ENCODE measurements around the gene ADD3.

The ADD3 gene

DNA sequence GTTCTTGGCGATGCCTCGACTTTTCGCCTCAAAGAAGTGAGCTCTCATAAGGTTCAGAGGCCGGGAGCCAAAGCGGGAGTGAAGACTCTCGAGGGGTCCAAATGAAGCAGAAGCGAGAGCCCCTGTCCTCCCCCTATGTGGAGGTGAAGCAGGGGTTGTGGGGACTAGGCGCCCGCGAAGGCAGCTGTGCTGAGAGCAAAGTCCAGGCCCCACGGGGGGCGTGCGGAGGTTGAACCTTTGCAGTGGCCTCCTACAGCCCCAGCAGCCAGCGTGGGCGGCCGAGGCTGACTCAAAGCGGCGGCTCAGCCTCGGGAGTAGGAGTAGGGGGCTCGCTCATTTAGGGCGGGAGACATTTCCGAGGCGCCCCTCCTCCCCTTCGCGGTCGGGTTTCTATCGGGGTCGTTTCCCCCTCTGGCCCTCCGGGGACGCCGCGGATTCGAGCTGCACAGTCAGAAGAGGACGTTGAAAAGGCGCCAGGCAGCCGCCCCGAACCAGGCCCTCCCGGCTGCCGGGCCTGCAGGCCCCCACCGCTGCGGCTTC is 553 bp upstream of the ADD3 start:
- H3K36me3 Mint-ChIP-seq, result no peaks in the 10 kb centered on the region
- H3K4me3 Mint-ChIP-seq, result no peak overlapping the region

DNA sequence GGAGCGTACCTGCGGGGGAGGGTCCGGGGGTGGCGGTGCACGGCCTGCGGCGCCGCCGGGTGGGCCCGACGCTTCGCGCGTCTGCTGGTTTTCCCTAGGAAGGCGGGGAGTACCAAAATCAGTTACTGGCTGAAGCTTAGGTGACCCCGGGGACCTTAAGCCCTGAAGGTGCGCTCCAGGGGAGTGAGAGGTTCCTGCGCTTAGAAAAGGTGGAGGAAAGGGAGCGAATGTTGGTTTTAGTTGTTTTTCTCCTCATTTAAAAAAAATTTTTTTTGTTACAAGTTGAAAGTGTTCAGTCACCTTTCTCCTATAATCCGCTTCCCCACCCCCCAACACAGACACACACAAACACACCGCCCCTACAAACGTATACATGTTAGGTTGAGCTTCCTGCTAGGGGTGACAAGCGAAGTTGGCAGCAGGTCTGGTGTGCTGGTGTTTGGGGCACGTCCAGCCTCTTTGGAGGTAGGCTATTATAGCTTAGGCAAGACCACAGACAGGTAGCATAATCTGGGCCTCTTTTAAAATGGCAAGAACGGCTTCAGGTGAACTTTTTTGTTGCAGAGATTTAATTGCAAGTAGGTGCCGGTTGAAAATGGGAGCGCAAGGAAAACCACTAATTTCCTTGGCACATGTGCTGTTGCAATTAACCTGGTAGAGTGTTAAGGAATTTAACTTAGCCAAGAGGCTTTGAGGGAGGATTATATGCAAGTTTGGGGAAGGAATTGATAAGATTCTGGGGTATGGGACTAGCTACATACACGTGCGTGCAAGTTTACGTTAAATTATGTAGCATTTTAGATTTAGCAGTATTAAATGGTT is 945 bp downstream of the ADD3 start:
- Mint-ChIP-seq H3K4me3 (peak overlapping the region; percentile 91), H3K27me3 (no peaks in the 10 kb centered on the region), H3K36me3 (no peaks in the 10 kb centered on the region), H3K27ac (peak overlapping the region; percentile 94), H3K9me3 (ENCODE audit: low read depth) (no peaks in the 10 kb centered on the region), H3K4me1 (ENCODE audit: low read depth) (peaks cover 52% of the 10 kb centered on the region)

More for the DNA sequence above, 553 bp upstream of the ADD3 start:
- H3K4me1 Mint-ChIP-seq (ENCODE audit: low read depth), result peaks cover 44% of the 10 kb centered on the region
- H3K27me3 Mint-ChIP-seq, result no peaks in the 10 kb centered on the region
- no peaks in the 10 kb centered on the region for H3K9me3 Mint-ChIP-seq (ENCODE audit: low read depth)
- no peak overlapping the region for H3K27ac Mint-ChIP-seq

GRCh38 chr10:110009736-110010475 is 2.1 kb downstream of the ADD3 start:
- Mint-ChIP-seq H3K36me3 (no peaks in the 10 kb centered on the region), H3K4me3 (peak overlapping the region; percentile 91), H3K4me1 (ENCODE audit: low read depth) (peaks cover 61% of the 10 kb centered on the region), H3K27ac (peak overlapping the region; percentile 94), H3K9me3 (ENCODE audit: low read depth) (no peaks in the 10 kb centered on the region), H3K27me3 (no peaks in the 10 kb centered on the region)

GRCh38 chr10:110010486-110011378 is 2.9 kb downstream of the ADD3 start:
- Mint-ChIP-seq H3K27ac (peak overlapping the region; percentile 94), H3K4me1 (ENCODE audit: low read depth) (peaks cover 66% of the 10 kb centered on the region), H3K27me3 (no peaks in the 10 kb centered on the region), H3K4me3 (peak overlapping the region; percentile 91), H3K9me3 (ENCODE audit: low read depth) (no peaks in the 10 kb centered on the region), H3K36me3 (no peaks in the 10 kb centered on the region)

DNA sequence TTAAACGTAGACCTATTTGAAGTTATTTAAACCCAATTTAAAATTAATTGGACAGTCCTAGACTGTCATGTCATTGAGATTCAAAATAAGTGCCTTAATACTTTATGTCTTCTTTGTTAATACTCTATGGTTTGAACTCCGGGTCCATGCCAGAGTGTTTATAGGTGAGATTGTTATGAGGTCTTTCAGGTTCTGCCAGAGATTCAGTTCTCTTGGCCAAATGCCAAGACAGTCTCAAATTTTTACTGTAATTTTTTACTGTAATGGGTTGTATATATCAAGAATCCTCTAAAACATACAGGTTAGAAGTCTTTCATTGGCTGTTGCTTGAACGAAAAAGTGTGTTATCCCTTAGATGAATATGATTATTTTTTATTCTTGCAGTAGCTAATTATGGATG is 3.9 kb downstream of the ADD3 start:
- peak overlapping the region; percentile 91 for H3K27ac Mint-ChIP-seq
- H3K36me3 Mint-ChIP-seq, result no peaks in the 10 kb centered on the region
- peaks cover 75% of the 10 kb centered on the region for H3K4me1 Mint-ChIP-seq (ENCODE audit: low read depth)
- no peaks in the 10 kb centered on the region for H3K27me3 Mint-ChIP-seq
- no peaks in the 10 kb centered on the region for H3K9me3 Mint-ChIP-seq (ENCODE audit: low read depth)
- peak overlapping the region; percentile 47 for H3K4me3 Mint-ChIP-seq

GRCh38 chr10:110013630-110014293 is 6.0 kb downstream of the ADD3 start:
- Mint-ChIP-seq H3K4me3 (peak overlapping the region; percentile 64), H3K27ac (peak overlapping the region; percentile 91), H3K27me3 (no peaks in the 10 kb centered on the region), H3K36me3 (no peaks in the 10 kb centered on the region), H3K9me3 (ENCODE audit: low read depth) (no peaks in the 10 kb centered on the region), H3K4me1 (ENCODE audit: low read depth) (peaks cover 93% of the 10 kb centered on the region)

- Mint-ChIP-seq H3K9me3 (ENCODE audit: low read depth) (no peaks in the 10 kb centered on the region), H3K27me3 (no peaks in the 10 kb centered on the region), H3K36me3 (peaks cover 2% of the 10 kb centered on the region), H3K4me3 (peak overlapping the region; percentile 36), H3K27ac (peak overlapping the region; percentile 87), H3K4me1 (ENCODE audit: low read depth) (peaks cover 87% of the 10 kb centered on the region)
These were observed 8.3 kb downstream of the ADD3 start for GRCh38 chr10:110016039-110016438.

GRCh38 chr10:110017052-110017451 is 9.3 kb downstream of the ADD3 start:
- no peaks in the 10 kb centered on the region for H3K9me3 Mint-ChIP-seq (ENCODE audit: low read depth)
- no peaks in the 10 kb centered on the region for H3K27me3 Mint-ChIP-seq
- H3K36me3 Mint-ChIP-seq, result peaks cover 3% of the 10 kb centered on the region
- H3K4me1 Mint-ChIP-seq (ENCODE audit: low read depth), result peaks cover 87% of the 10 kb centered on the region
- peak overlapping the region; percentile 87 for H3K27ac Mint-ChIP-seq
- H3K4me3 Mint-ChIP-seq, result peak overlapping the region; percentile 21

GRCh38 chr10:110017907-110018306 is 10.1 kb downstream of the ADD3 start:
- Mint-ChIP-seq H3K27ac (peak overlapping the region; percentile 82), H3K4me3 (no peak overlapping the region), H3K36me3 (peaks cover 3% of the 10 kb centered on the region), H3K27me3 (no peaks in the 10 kb centered on the region), H3K9me3 (ENCODE audit: low read depth) (no peaks in the 10 kb centered on the region), H3K4me1 (ENCODE audit: low read depth) (peaks cover 84% of the 10 kb centered on the region)

DNA sequence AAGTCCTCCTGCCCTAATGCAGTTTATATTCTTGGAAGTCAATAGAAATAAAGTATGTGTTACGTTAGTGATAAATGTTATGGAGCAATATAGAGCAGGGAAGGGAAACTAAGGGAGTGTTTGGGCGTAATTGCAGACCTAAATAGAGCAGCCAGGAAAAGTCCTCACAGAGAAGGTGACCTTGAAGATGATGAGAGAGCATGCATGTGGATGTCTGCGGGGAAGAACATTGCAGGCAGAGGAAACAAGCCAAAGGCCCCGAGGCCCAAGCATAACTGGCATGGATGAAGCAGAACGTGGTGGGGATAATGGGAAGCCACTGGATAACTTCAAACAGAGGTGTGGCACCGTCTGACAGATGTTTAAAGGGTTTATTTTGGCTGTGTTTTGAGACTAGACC is 12.5 kb downstream of the ADD3 start:
- Mint-ChIP-seq H3K4me3 (no peak overlapping the region), H3K4me1 (ENCODE audit: low read depth) (peaks cover 80% of the 10 kb centered on the region), H3K36me3 (peaks cover 6% of the 10 kb centered on the region), H3K9me3 (ENCODE audit: low read depth) (no peaks in the 10 kb centered on the region), H3K27ac (peak overlapping the region; percentile 12), H3K27me3 (no peaks in the 10 kb centered on the region)

DNA sequence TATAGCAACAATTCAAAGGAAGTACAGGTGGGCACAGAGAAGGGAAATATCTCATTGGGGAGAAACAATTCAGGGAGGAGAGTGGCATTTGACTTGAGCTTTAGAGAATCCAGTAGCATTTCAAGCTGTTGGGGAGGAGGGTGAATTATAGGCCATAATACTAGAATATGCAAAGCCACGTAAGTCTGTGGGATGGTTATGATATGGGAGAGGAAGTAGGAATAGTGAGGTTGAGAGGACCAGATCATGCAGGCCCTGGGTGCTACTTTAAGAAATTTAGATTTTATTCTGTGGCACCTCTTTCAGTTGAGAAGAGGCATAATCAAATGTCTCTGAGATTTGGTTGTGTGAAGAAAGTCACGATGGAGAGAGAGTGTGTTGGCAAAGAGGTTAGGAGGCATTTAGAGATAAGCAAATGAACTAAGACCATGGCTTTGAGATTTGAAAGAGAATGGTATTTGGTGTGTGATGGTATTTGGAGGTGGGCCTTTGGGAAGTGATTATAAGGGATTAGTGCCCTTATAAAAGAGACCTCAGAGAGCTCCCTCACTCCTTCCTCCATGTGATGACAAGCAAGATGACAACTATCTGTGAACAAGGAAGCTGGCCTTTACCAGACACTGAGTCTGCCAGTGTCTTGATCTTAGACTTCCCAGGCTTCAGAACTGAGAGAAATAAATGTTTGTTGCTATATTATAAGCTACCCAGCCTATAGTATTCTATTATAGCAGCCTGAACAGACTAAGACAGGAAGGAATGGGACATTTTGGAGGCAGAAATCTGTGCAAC is 15.1 kb downstream of the ADD3 start:
- H3K4me3 Mint-ChIP-seq, result peak overlapping the region; percentile 24
- peaks cover 8% of the 10 kb centered on the region for H3K36me3 Mint-ChIP-seq
- no peaks in the 10 kb centered on the region for H3K27me3 Mint-ChIP-seq
- no peaks in the 10 kb centered on the region for H3K9me3 Mint-ChIP-seq (ENCODE audit: low read depth)
- H3K4me1 Mint-ChIP-seq (ENCODE audit: low read depth), result peaks cover 75% of the 10 kb centered on the region
- peak overlapping the region; percentile 82 for H3K27ac Mint-ChIP-seq

DNA sequence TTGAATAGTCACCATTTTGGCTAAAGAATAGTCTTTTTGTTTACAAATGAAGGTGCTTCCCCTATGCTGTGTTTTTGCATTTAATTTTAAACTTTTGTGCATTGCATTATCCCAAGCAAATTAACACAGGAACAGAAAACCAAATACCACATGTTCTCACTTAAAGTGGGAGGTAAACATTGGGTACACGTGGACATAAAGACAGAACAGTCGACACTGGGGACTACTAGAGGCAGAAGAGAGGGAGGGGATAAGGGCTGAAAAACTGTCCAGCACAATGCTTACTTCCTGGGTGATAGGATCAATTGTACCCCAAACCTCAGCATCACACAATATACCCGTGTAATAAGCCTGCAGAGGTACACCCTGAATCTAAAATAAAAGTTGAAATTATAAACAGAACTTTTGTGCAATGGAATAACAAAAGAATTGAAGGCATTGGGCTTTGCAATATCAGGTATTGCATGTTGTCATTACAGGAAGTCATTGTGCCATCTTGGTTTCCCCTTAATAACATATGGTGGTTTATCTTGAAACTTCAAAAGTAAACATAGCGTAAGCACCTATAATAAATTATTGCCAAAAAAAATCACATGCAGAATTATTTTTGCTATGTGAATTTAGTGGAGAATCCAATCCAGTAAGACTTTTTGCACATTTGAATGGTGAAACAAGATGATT is 16.1 kb downstream of the ADD3 start:
- H3K4me1 Mint-ChIP-seq (ENCODE audit: low read depth), result peaks cover 69% of the 10 kb centered on the region
- no peaks in the 10 kb centered on the region for H3K9me3 Mint-ChIP-seq (ENCODE audit: low read depth)
- peaks cover 8% of the 10 kb centered on the region for H3K36me3 Mint-ChIP-seq
- no peaks in the 10 kb centered on the region for H3K27me3 Mint-ChIP-seq
- H3K4me3 Mint-ChIP-seq, result no peak overlapping the region
- H3K27ac Mint-ChIP-seq, result peak overlapping the region; percentile 52

DNA sequence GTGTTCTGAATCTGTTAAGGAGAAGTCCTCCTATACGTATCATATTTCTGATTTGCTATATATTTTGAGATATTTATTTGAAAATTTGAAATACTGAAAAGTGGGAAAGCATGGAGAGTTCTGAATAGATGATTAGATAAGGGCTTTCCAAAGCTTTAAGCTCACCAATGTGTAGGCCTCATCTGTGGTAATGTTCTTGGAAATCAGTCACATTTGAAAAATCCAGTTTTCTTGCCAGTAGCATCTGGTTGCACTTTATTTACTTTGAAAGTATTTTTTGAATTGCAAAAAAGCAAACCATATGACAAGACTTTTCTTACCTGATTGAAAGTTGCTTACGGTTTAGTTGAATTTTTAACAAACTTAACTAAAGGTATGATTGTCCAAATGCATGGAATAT is 21.7 kb downstream of the ADD3 start:
- H3K27ac Mint-ChIP-seq, result no peak overlapping the region
- H3K4me1 Mint-ChIP-seq (ENCODE audit: low read depth), result peaks cover 62% of the 10 kb centered on the region
- H3K9me3 Mint-ChIP-seq (ENCODE audit: low read depth), result no peaks in the 10 kb centered on the region
- peaks cover 4% of the 10 kb centered on the region for H3K36me3 Mint-ChIP-seq
- H3K27me3 Mint-ChIP-seq, result no peaks in the 10 kb centered on the region
- H3K4me3 Mint-ChIP-seq, result no peak overlapping the region
